SKM-1 (cell line): ENCODE measurements around the gene SREK1IP1.
"Not testable (repeated sequence)": the region's sequence is repeated elsewhere in the genome, so short reads cannot be mapped to it uniquely, and the experiment has no call there.

Source experiments
- DNase-seq: peaks from one replicate; lab custom pipeline; 2025; ENCODE audit not compliant: unreplicated experiment; lab: John Stamatoyannopoulos, UW

The SREK1IP1 gene

DNA sequence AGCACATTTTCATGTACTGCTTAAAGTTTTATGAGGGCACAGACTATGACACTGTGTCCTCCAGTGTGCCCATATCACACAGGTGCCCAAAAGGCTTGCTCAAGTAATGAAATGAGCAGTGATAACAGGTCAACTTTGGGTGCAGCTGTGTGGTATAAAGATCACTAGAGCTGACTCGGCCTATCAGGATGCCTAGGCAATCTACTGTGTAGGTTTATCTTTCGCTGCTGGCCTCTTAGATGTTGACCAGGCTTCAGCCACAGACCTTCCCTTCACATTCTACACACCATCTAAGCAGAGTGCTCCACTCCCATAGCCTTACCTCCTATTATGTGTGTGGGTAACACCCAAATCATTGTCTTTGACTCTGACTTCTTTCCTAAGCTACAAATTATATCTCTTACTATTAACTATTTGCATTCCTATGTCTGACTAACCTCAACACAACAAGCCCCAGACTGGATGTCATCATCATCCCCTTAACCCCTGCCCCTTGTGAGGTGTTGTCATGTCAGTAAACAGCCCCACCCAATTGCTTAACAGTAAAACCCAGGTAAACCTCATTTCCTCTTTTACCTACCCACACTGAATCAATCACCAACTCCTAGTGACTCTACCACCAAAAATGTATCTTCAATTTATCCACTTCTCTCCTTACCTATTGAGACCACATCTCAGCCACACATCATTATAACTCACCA is 2.5 kb downstream of the SREK1IP1 start:
- DNase-seq = no peak

DNA sequence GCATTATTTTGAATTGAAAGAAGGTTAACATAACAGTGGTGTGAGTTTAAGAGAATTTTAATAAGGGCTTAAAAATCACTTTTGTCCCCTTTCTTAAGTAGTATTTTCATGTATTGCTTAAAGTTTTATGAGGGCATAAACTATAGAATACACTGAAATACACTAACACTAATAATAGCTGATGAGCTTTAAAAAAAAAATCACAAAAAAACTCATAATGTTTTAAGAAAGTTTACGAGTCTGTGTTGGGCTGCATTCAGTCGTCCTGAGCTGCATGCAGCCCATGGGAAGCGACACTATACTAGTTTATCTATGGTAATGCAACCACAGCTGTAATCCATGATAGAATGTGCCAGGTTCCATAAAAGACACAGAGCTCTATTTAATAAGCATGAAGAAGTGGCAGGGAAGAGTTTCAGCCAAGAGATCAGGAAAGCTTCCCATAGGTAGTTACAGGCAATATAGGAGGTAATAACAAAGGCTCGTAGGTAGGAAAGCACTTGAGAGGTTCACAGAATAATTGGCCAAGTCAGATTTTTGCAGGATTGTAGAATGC is 4.5 kb downstream of the SREK1IP1 start:
- DNase-seq = no peak

- DNase-seq = no peak
Observed at GRCh38 chr5:64759960-64760660, 8.4 kb downstream of the SREK1IP1 start.

GRCh38 chr5:64758901-64759300 is 9.6 kb downstream of the SREK1IP1 start:
- no peak for DNase-seq

DNA sequence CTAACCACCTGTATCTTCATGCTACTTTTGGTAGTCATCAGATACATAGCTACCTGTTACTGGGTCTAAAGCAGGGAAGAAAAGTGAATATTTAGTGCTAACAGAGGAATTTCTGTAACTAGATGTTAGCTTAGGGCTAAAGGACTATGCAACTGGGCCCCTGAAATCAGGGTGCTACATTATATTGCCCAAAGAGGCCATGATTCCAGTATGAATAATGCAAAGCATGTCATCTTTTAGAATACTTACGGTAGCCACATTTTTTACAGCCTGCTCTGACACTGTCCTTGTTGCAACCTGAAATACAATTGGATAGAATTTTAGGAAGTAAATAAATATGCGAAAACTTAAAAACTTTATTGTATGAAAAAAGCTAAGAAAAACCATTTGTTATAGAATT is 14.4 kb downstream of the SREK1IP1 start:
- DNase-seq = no peak

GRCh38 chr5:64749385-64749784 is 19.1 kb downstream of the SREK1IP1 start:
- DNase-seq = no peak

DNA sequence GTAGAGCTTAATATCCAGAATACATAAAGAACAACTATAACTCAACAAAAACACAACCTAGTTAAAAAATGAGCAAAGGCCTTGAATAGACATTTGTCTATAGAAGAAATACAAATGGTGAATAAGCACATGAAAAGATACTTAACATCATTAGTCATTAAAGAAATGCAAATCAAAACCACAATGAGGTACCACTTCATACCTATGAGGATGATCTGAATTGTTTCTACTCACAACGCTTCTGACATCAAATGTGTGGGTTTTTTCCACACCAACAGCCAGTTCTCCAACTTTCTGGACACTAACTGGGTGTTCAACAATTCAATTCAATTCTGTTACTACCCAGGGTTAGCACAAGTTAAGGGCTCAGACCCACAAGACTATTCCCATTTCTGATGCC is 22.0 kb downstream of the SREK1IP1 start:
- no peak for DNase-seq

GRCh38 chr5:64744914-64745313 is 23.6 kb downstream of the SREK1IP1 start:
- DNase-seq = no peak

- DNase-seq = no peak
Observed at GRCh38 chr5:64742821-64743220, 25.7 kb downstream of the SREK1IP1 start.

GRCh38 chr5:64742411-64742810 is 26.1 kb downstream of the SREK1IP1 start:
- DNase-seq = no peak

GRCh38 chr5:64727150-64727549 is 41.3 kb downstream of the SREK1IP1 start:
- DNase-seq = no peak

DNA sequence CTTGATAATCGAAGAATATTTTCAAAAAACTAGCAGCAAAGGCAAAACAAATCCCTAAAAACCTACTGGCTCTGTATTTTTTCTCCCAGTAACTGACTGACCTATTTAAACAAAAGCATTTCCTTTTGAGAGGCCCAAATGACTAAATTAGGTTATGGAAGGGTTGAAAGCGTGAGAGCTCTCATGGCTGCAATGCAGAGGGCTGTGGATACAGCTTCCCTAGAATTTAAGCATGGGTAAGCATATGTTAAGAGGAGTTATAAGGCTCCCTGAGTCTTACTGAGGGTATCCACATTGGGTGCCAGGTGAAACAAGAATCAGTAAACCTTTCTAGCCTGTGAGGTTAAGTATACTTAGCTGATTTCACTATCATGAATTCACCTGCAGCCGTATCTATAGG is 45.9 kb downstream of the SREK1IP1 start:
- no peak for DNase-seq

- DNase-seq = not testable (repeated sequence)
Observed at GRCh38 chr5:64714495-64714894, 54.0 kb downstream of the SREK1IP1 start.

DNA sequence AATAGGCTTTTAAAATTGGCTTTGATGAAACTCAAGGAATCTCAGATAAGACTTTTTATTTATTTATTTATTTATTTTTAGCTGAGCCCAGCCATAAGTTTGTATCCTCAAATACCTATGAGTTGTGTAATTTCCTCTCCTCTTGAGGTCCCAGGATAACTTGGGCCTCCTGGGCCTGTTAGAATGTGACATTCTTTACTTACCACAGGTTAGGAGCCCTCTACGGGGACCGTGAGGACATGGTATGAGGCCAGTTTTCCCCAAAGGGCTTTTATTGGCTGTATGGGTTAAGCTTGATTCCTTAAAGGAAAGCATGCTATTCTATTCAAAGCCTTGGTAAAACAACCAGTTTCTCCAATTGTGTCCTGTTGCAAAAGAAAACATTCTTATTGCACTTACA is 61.3 kb downstream of the SREK1IP1 start:
- DNase-seq = no peak

DNA sequence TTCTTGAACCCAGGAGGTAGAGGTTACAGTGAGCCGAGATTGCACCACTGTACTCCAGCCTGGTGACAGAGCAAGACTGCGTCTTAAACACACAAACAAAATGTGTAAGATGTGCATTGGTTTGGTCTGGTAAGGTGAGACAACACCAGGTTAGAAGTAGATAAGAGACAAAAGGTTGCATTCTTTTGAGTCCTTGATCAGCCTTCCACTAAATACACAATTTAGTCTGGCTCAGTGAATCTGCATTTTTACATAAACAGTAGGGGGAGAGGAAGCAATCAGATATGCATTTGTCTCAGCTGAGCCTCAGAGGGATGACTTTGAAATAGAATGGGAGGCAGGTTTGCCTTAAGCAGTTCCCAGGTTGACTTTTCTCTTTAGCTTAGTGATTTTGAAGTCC is 62.4 kb downstream of the SREK1IP1 start:
- DNase-seq = not testable (repeated sequence)

- no peak for DNase-seq
Observed at GRCh38 chr5:64700765-64701164, 67.7 kb downstream of the SREK1IP1 start.

GRCh38 chr5:64696414-64696813 is 72.1 kb downstream of the SREK1IP1 start:
- not testable (repeated sequence) for DNase-seq

DNA sequence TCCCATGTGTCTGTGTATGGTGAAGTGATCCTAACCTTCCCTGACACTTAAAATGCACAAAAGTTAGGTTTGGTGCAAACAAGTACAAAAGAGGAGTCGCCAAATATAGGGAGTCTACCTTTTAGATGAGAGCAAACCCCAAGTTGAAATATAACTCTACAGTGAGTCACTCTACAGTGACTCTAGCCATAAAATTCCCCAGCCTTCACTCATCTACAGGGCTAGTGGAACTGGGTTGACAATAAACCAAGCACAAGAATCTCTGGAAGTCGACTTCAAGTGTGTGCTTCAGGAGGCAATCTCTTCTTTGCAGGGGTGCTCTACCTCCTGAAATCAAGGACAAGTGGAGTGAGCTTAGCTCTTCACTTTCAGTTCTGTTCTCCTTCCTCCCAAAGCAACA is 74.9 kb downstream of the SREK1IP1 start:
- no peak for DNase-seq

GRCh38 chr5:64691291-64691690 is 77.2 kb downstream of the SREK1IP1 start:
- no peak for DNase-seq

DNA sequence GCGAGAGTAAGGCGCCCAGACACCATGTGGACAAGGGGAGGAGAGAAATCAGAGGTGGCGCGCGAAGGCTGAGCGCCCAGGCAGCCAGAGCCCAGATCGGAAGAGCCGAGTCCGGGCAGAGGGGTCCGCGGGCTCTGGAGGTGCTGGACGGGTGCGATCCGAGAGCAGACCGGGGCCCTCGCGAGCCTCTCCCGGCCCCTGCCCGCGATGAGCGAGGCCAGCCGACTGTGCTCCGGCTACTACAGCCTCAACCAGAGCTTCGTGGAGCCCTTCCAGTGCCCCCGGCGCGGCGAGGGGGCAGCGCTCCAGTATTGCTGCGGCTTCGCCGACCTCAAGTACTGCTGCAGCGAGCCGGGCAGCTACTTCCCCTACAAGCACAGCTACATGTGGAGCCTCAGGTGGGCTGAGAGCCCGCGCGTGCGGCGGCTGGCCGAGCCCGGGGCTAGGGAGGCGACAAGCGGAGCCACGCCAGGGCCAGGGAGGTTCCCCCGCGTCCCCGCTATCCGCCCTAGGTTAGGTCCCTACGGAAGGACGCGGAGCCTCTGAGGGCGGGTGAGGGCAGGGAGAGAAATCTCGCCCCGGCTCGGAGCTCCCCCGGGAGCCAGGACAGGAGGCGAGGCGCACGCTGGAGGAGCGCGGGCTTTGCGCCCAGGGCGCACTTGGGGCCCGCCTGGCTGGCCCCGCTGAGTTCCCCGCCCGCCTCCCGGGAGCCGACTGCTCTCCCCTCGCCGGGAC is 77.9 kb downstream of the SREK1IP1 start, which contains the start of gene SHISAL2B:
TSS of gene SHISAL2B (plus strand) at position 87 of the 735 bp plus-strand sequence. CDS start at position 208, 121 bp downstream.
- peak; percentile 19 for DNase-seq

DNA sequence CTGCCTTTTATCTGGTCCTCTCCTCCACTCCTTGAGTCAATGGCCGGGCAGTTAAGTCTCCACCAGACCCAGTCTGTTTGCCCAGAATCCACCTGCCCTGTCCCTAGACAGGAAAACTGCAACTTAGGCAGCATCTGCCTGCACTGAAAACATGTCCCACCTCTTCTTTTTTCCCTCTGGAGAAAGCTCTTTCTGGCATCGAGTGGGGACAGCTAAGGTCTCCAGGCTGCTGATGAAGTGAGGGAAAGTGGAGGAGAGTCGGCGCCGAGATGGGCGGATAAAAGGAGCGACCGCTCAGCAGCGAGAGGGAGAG is 78.4 kb downstream of the SREK1IP1 start:
- DNase-seq = no peak

- DNase-seq = no peak
Observed at GRCh38 chr5:64688965-64689364, 79.5 kb downstream of the SREK1IP1 start.
